ENCODE data around the gene BBS9.

BBS9 gene

GRCh38 chr7:33444511-33444910 lies 315.1 kb downstream of the BBS9 start:
- H3K9me3 ChIP-seq: no peaks in the 10 kb centered on the region

DNA sequence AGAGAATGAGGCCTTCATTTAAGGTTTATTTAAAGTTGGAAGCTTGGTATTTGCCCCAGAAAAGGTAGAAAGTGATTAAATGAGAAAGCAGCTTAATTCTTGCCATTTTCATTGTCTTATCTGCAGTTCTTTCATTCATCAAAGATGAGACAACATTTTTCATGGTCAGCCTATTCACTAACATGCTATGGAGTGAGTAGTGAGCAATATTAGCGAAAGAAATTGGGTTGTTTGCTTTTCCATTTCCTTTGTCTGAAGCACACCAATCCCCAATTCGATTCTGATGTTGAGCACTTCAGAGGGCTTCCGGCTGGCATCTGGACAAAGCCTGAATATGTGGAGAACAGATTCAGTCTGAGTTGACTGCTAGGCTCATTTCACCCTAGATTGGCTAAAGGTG lies 317.2 kb downstream of the BBS9 start:
- Histone ChIP-seq H3K4me3 (ENCODE audit: low read depth, low read length) (no peak overlapping the region), H3K4me1 (no peaks in the 10 kb centered on the region), H3K9me3 (no peaks in the 10 kb centered on the region), H3K36me3 (no peaks in the 10 kb centered on the region), H3K27me3 (no peaks in the 10 kb centered on the region)
- no peak for DNase-seq
- no peak for TF ChIP-seq CTCF (IDR thresholded peaks at IDR 0.05; ENCODE audit: low read depth, low read length)

More at GRCh38 chr7:33444511-33444910, 315.1 kb downstream of the BBS9 start:
- TF ChIP-seq CTCF (IDR thresholded peaks at IDR 0.05; ENCODE audit: low read depth, low read length): no peak
- H3K4me3 ChIP-seq (ENCODE audit: low read depth, low read length): no peak overlapping the region
- H3K27me3 ChIP-seq: no peaks in the 10 kb centered on the region
- DNase-seq: no peak
- H3K36me3 ChIP-seq: no peaks in the 10 kb centered on the region
- H3K4me1 ChIP-seq: no peaks in the 10 kb centered on the region

- Histone ChIP-seq H3K27me3 (no peaks in the 10 kb centered on the region), H3K9me3 (no peaks in the 10 kb centered on the region), H3K4me1 (no peaks in the 10 kb centered on the region), H3K36me3 (no peaks in the 10 kb centered on the region), H3K4me3 (ENCODE audit: low read depth, low read length) (no peak overlapping the region)
- no peak for TF ChIP-seq CTCF (IDR thresholded peaks at IDR 0.05; ENCODE audit: low read depth, low read length)
- DNase-seq: no peak
Observed at GRCh38 chr7:33448035-33448434, 318.7 kb downstream of the BBS9 start.

DNA sequence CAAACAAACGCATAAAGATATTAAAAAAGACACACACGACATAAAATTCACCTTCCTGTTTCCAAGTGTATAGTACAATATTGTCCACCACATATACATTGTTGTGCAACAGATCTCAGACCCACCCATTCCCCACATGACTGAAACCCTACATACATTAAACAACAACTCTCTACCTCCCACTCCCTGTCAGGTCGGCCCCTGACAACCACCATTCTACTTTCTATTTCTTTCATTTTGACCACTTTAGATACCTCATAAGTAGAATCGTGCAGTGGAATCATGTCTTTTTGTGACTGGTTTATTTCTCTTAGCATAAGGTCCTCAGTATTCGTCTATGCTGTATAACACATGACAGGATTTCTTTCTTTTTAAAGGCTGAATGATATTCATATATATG lies 320.5 kb downstream of the BBS9 start:
- DNase-seq: no peak
- no peak for TF ChIP-seq CTCF (IDR thresholded peaks at IDR 0.05; ENCODE audit: low read depth, low read length)
- Histone ChIP-seq H3K27me3 (no peaks in the 10 kb centered on the region), H3K36me3 (no peaks in the 10 kb centered on the region), H3K4me3 (ENCODE audit: low read depth, low read length) (no peak overlapping the region), H3K4me1 (no peaks in the 10 kb centered on the region), H3K9me3 (no peaks in the 10 kb centered on the region)

- no peak for DNase-seq
- H3K9me3 ChIP-seq: no peaks in the 10 kb centered on the region
- no peaks in the 10 kb centered on the region for H3K27me3 ChIP-seq
- TF ChIP-seq CTCF (IDR thresholded peaks at IDR 0.05; ENCODE audit: low read depth, low read length): no peak
- no peaks in the 10 kb centered on the region for H3K4me1 ChIP-seq
- H3K4me3 ChIP-seq (ENCODE audit: low read depth, low read length): no peak overlapping the region
- no peaks in the 10 kb centered on the region for H3K36me3 ChIP-seq
Observed at GRCh38 chr7:33452805-33453502, 323.6 kb downstream of the BBS9 start.

GRCh38 chr7:33457039-33457438 lies 327.7 kb downstream of the BBS9 start:
- TF ChIP-seq CTCF (IDR thresholded peaks at IDR 0.05; ENCODE audit: low read depth, low read length): no peak
- no peaks in the 10 kb centered on the region for H3K4me1 ChIP-seq
- no peaks in the 10 kb centered on the region for H3K9me3 ChIP-seq
- no peaks in the 10 kb centered on the region for H3K27me3 ChIP-seq
- no peak for DNase-seq
- no peak overlapping the region for H3K4me3 ChIP-seq (ENCODE audit: low read depth, low read length)
- H3K36me3 ChIP-seq: no peaks in the 10 kb centered on the region

Measured in BE2C (cell line).